ENCODE results near the gene NRAS.

Gene NRAS

DNA sequence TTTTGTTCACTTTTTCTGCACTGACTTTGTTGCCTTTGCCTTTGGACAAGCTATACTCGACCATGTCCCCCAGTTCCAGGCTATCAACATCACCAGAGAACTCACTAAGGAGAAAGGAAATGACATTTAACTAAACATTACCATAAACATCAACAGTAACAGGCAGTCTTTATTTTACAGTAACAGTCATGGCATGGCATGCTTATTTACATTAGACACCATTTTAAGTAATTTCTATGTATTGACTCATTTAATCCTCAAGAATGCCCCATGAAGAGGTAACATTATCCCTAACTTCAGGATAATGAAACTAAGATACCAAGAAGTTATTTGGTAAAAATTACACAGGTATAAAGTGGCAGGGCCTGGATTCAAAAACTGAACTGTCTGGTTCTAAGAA, 8.7 kb upstream of the NRAS start:
- DNase-seq (ENCODE audit: low read depth): no peak

GRCh38 chr1:114723915-114724314, 7.3 kb upstream of the NRAS start:
- DNase-seq (ENCODE audit: low read depth): no peak

- DNase-seq (ENCODE audit: low read depth): no peak
Observed at GRCh38 chr1:114723457-114723856, 6.9 kb upstream of the NRAS start.

DNA sequence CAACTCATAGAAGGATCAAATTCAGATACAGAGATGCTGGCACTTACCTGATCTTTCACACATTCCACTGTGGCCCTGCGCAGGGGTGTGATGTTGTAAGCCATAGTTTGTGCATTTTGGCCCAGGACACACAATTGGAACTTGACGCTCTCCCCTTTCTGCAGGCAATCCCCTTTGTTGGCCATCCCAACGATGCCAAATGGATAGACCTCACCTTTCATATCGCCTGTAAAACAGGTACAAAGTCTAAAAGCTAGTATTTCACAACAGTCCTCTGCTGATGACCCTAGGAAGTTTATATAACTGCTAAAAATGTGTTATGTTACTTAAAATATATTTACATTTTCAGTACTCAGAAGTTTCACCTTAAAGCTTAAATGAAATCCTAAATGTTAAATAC, 3.9 kb upstream of the NRAS start:
- DNase-seq (ENCODE audit: low read depth): no peak

GRCh38 chr1:114719424-114719787, 2.8 kb upstream of the NRAS start:
- DNase-seq (ENCODE audit: low read depth): no peak

- no peak for DNase-seq (ENCODE audit: low read depth)
Observed at GRCh38 chr1:114718661-114719423, 2.3 kb upstream of the NRAS start.

GRCh38 chr1:114715952-114716303, 643 bp downstream of the NRAS start:
- DNase-seq (ENCODE audit: low read depth): no peak

- no peak for DNase-seq (ENCODE audit: low read depth)
Observed at GRCh38 chr1:114712977-114713376, 3.6 kb downstream of the NRAS start.

- DNase-seq (ENCODE audit: low read depth): no peak
Observed at GRCh38 chr1:114710360-114710759, 6.2 kb downstream of the NRAS start.

DNA sequence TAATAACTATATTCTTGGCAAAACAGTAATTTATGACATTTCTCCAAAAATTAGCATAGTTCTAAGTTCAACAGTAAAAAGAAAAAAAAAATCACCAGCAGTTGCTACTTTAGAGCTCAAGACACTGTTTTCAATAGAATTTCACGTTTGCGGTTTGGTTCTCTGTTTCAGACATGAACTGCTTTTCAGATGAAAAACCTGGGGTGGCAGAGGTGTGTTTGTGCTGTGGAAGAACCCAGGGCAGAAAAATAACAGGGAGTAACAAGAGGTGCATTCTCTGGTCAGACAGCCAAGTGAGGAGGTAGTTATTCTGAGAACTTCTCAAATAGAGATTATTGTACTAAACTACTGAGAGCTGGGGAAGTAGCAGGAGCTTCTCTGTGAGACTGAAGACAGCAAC, 9.0 kb downstream of the NRAS start:
- no peak for DNase-seq (ENCODE audit: low read depth)

GRCh38 chr1:114703242-114703641, 13.3 kb downstream of the NRAS start:
- no peak for DNase-seq (ENCODE audit: low read depth)

DNA sequence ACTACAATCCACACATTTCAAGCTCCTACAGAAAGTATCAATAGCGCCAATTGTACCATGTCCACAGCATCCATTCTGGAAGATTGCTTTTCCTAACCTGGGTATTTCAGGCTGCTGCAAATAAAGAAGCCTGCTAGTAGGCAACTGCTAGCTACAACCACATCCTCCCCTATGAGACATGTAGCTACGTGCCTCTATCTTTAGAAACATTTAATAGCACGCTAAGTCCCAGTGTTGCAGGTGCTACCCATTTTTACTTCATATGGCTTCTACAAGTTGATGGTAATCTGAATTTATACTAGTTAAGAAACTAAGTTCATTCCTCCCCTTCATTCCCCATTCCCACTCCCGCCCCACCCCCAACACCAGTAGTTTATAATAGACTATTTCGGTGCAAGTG, 13.8 kb downstream of the NRAS start:
- DNase-seq (ENCODE audit: low read depth): no peak

DNA sequence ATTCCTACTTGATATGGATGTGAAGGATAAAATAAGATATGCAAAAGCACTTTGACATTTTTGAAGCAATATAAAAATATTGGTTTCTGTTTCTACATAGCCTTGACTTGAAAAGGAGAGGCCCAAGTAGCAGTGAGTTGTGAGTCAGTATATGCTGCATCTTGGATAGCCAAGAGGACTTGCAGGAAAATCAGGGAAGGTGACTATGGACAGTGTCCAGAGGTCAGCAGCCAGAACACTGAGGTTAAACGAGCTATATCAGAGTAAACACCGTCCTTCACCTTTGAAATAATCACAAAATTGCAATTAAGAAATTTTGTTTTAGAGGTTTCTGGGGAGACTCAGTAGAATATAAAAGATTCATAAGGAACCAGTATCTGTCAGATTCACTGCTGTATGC, 14.6 kb downstream of the NRAS start:
- no peak for DNase-seq (ENCODE audit: low read depth)

DNA sequence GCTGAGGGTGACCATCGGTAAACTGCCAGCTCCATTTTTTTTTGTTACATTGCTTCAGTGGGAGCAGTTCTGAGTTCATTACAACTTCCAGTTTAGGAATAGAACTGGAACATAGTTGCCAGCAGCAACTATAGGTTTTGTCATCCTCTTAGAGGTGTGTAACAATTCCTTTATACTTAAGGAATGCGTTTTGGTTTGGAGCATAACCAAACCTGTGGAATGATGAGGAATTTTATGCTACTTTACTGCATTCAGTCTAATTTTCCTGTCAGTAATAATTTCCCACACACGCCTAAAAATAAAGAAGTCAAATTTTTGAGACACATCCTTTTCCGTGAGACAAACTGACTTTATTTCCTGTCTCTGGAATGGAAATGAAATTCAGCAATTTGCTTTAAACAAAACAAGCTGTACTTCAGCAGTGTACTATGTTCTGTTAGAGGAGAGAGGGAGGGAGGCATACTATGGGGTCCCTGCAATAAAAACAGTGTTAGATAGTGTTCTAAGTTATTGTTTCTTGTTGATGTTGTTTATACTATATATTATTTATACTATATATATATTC, 16.5 kb downstream of the NRAS start:
- no peak for DNase-seq (ENCODE audit: low read depth)

GRCh38 chr1:114696810-114697209, 19.8 kb downstream of the NRAS start:
- DNase-seq (ENCODE audit: low read depth): no peak

DNA sequence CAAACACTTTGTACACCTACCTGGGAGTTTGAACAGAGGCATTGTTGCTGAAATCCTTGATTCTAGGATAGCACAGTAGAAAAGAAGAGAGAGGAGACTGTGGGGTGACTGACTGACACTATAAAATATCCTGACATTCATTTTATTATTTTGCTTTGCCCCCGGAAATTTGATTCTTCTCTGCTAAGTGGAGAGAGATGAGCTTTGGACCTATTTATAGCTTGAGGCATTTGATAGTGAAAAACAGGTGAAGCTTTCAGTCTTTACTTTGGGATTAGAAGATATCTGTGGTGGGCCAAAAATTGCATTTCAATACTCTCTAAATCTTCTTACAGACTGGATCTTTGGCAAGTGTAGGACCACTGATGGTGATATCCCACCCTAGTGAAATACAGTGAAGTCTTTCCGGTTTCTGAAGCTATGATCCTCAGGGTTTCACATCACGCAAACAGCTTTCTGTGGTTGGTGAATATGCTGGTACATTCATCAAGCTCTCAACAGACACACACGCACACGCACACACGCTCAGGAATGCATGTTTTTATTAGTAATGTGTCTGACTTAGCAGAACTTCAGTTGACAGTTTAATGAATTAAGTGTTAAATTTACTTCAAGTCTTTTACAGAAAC, 21.0 kb downstream of the NRAS start, which contains the start of gene AMPD1:
TSS of gene AMPD1 (minus strand) at position 117 of the 629 bp plus-strand sequence. CDS start at position 42, 75 bp downstream.
- no peak for DNase-seq (ENCODE audit: low read depth)

DNA sequence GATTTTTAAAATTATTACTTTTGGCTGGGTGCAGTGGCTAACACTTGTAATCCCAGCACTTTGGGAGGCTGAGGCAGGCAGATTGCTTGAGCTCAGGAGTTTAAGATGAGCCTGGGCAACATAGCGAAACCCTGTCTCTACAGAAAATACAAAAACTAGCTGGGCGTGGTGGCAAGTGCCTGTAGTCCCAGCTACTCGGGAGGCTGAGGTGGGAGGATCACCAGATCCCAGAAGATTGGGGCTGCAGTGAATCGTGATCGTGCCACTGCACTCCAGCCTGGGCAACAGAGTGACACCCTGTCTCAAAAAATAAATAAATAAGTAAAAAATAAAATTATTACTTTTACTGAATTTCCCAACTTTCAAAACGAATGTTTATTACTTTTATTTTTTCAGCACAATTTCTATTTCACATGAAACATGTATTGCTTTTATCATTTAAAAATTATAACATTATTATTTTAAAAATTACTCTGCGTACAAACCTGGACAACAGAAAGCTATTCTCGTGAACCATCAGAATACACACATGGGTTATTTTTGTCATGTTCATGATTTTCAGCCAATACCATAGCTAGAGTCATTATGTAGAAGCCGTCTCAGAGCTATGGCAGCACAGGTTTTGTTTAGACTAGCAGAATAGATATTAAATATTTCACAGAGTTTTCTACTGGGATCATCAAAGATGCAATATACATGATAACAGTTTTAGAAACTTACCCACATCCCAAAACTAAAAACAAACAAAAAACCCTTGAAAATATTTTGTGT, 21.8 kb downstream of the NRAS start:
- no peak for DNase-seq (ENCODE audit: low read depth)

- DNase-seq (ENCODE audit: low read depth): no peak
Observed at GRCh38 chr1:114692947-114693346, 23.6 kb downstream of the NRAS start.

- no peak for DNase-seq (ENCODE audit: low read depth)
Observed at GRCh38 chr1:114691061-114691460, 25.5 kb downstream of the NRAS start.

DNA sequence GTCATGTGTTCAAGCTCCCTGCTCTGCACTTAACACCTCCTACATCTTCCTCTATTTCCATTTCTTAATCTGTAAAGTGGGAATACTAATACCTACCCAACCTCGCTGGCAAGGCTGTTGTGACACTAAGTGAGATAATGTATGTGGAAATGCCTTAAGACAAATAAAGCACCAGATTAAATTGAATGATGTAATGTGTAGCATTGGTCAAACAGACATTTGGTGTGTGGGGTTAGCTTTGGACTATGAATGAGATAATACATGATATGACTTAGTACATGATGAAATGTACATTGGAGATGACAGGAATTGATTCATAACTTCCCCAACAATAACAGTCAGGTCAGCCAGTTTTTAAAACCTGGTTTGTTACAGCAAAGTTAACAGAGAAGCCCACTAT, 26.4 kb downstream of the NRAS start:
- no peak for DNase-seq (ENCODE audit: low read depth)

- DNase-seq (ENCODE audit: low read depth): no peak
Observed at GRCh38 chr1:114688526-114688925, 28.0 kb downstream of the NRAS start.

DNA sequence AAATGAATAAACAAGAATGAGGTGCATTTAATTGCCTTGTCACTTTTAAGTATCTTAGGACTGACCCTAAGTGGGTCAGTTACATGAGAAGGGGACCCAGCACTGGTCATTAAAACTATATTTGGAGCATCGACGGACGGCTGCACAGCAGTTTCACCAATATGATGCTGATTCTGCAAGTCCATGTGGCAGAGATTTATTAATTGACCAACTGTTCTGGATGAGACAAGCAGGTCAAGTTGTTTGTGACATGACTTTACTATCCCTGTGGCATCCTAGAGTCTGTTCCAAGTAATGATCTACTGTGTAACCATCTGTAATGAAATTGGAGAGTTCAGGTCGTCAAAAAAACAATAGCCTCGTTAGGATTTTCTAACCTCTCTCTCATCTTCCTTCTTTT, 30.7 kb downstream of the NRAS start:
- DNase-seq (ENCODE audit: low read depth): no peak

- DNase-seq (ENCODE audit: low read depth): no peak
Observed at GRCh38 chr1:114677691-114678090, 38.9 kb downstream of the NRAS start.
